GM21737 (cell line): ENCODE data around the gene ZNF490.
A peak's percentile ranks its signal among the peaks of the same experiment; 100 is the strongest.
"Not testable (repeated sequence)": the region's sequence is repeated elsewhere in the genome, so short reads cannot be mapped to it uniquely, and the experiment has no call there.

Source experiments
- ATAC-seq: cut with Tn5 transposase; IDR thresholded peaks from one replicate; pipeline ENCODE4 v1.9.1; 2021; ENCODE audit warnings: mild to moderate bottlenecking, moderate library complexity; ENCODE audit not compliant: unreplicated experiment

Gene ZNF490

DNA sequence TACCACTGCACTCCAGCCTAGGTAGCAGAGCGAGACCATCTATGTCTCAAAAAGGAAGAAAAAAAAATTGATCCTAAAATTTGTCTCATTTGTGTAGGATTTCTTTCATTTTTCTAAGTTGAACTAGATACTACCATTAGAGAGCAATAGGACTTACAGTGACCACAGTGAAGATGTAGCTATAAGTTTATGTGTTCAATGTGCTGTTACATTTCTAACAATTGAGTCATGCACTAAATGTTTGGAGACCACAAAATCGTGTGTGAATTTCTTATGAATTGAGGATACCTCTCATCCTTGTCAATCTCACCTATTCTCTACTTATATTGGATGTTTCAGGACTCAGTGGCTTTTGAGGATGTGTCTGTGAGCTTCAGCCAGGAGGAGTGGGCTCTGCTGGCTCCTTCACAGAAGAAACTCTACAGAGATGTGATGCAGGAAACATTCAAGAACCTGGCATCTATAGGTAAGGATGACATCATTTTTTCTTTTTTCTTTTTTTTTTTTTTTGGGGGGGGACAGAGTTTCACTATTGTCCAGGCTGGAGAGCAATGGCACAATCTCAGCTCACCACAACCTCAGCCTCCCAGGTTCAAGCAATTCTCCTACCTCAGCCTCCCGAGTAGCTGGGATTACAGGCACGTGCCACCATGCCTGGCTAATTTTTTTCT is 12.9 kb upstream of the ZNF490 start:
- no peak for ATAC-seq

DNA sequence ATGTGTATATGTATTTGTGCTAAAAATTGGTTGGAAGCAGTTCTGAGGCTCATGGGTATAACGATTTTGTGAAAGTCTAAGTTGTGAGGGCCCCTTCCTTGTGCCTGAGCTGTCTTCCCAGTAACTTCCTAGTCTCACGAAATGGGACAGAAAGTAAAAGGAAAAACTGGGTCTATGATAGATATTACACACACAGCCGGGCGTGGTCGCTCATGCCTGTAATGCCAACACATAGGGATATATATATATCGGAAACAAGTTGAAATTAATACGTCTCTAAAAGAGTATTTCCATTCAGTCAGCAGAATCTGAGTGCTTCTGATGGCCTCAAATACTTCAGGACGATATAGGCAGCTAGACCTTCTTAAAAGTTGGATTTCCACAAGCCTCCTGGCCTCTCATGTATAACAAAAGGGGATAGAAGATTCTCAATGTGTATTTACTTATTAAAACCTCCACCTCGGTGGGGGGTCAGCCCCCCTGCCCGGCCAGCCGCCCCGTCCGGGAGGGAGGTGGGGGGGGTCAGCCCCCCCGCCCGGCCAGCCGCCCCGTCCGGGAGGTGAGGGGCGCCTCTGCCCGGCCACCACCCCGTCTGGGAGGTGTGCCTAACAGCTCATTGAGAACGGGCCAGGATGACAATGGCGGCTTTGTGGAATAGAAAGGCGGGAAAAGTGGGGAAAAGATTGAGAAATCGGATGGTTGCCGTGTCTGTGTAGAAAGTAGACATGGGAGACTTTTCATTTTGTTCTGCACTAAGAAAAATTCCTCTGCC is 10.8 kb upstream of the ZNF490 start:
- ATAC-seq = not testable (repeated sequence)

DNA sequence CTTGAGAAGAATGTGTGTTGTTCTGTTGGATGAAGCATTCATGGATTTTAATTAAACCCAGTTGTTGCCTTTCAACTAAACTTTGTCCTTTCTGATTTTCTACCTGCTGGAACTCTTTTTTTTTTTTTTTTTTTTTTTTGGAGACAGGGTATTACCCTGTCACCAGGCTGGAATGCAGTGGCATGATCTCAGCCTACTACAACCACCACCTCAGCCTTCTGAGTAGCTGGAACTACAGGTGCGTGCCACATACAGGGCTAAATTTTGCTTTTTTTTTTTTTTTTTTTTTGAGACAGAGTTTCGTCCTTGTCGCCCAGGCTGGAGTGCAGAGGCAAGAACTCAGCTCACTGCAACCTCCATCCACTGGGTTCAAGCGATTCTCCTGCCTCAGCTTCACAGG is 7.0 kb upstream of the ZNF490 start:
- no peak for ATAC-seq

DNA sequence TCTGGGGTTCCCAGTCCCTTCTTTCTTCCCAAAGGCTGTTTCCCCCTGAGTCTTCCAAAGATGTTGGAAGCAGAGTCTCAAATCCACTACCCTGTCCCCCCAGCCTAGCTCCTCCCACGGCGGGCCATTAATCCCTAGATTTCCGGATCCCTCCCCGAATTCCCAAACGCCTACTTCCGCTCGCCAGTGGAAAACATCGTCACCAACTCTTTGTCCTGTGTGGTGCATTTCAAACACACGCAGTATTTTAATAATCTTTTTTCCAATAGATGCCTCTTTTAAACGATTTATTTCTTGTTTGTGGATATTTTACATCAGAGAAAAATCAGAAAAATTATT is 717 bp upstream of the ZNF490 start:
- ATAC-seq = no peak

DNA sequence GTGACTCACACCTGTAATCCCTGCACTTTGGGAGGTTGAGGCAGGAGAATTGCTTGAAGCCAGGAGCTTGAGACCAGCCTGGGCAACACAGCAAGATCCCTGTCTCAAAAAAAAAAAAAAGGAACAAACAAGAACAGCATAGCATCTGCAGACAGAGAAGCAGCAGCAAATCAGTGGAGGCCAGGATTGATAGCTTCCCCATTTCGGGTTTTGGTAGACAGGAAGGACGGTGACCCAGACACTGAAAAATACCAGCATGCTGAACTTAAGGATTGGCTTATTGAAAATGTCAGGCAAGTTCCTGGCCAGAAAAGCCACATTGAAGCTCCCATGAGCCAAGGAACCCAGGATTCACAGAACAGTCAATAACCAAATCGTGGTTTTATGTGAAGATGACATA is 3.0 kb downstream of the ZNF490 start:
- ATAC-seq = no peak

DNA sequence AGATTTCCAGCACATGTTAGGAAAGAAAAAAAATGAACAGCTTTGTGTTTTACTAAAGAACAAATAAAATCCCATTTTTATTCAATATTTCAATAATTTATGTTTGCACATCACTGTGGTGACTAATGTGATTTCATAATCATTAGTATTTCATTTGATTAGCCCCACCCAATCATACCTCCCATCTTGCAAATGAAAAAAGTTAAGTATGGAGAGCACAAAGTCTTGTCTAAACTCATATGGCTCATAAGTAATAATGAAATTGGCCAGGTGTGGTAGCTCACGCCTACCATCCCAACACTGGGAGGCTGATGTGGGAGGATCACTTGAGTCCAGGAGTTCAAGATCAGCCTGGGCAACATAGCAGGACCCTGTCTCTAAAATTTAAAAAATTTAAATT is 3.8 kb downstream of the ZNF490 start:
- no peak for ATAC-seq

DNA sequence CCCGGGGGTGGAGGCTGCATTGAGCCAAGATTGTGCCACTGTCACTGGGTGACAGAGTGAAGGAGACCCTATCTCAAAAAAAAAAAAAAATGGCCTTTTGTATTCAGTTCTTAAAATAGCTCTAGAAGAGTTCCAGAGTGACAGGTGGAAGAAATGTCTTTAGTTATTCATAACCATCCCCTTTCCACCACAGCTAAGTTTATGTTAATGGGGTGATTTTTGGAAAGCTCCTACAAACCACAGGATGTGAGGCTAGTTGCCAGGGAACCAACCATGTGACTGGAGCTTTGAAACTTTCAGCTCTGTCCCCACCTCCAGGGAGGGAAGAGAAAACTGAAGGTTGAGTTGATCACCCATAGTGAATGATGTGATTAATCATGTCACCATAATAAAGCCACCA is 6.9 kb downstream of the ZNF490 start:
- ATAC-seq = peak; percentile 58

DNA sequence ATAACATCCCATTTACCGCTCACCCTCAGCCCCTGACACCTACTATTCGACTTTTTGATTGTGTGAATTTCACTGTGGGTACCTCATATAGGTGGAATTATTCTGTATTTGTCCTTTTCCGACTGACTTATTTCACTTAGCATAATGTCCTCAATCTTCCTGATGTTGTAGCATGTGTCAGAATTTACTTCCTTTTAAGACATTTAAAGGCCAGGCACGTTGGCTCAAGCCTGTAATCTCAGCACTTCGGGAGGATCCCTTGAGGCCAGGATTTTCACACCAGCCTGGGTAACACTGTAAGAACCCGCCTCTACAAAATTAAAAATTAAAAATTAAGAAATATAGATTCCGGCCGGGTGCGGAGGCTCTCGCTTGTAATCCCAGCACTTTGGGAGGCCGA is 13.0 kb downstream of the ZNF490 start:
- ATAC-seq = no peak

DNA sequence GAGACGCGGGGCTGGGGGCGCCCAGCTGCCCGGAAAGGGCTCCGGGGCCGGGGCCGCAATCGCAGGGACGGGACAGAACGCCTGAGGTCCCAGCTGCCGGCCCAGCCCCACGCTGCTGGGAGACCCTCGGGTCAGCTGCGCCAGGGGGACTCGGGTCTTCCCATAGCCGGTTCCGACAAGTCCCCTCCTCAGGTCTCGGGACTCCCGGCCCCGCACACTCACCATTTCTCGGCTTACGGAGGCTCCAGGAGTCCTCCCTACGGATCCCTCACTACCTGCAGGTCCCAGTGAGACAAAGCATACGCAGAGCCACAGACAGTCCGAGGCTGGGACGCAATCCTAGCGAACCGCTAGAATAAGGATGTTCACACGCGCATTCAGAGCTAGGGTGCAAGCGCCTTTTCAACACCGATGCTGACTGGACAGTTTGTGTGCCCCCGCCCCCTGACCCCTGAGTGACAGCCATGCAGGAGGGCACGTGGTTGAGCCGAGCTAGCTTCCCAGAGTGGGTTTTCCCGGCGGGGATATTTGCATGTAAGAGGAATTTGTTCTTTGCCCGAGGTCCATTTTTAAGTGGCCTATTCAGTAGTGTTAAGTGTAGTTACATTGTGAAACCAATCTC is 13.6 kb downstream of the ZNF490 start:
- ATAC-seq = no peak

DNA sequence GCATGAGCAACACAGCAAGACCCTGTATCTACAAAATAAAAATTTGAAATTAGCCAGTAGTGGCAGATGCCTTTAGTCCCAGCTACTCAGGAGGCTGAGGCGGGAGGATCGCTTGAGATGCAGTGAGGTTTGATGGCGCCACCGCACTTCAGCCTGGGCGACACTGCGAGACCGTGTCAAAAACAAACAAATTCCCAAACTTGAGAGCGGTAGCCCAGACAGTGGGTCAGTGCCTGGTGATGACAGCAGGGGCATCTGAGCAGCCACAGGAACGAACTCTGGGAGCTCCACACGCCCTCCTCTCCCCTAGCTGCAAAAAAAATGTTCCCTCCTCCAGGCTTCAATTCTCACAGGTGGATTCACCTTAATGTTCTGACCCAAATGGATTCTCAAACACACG is 14.1 kb downstream of the ZNF490 start:
- no peak for ATAC-seq

DNA sequence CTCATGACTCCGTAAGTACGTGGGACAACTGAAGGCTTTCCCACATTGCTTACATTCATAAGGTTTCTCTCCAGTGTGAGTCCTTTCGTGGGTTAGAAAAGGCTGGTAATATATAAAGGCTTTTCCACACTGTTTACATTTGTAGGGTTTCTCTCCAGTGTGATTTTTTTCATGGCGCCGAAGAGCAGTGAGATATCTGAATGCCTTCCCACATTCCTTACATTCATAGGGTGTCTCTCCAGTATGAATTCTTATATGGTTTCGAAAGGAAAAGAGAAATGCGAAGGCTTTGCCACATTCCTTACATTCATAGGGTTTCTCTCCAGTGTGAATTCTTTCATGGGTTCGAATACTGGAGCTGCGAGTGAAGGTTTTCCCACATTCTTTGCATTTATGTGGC is 29.5 kb downstream of the ZNF490 start:
- ATAC-seq = no peak

DNA sequence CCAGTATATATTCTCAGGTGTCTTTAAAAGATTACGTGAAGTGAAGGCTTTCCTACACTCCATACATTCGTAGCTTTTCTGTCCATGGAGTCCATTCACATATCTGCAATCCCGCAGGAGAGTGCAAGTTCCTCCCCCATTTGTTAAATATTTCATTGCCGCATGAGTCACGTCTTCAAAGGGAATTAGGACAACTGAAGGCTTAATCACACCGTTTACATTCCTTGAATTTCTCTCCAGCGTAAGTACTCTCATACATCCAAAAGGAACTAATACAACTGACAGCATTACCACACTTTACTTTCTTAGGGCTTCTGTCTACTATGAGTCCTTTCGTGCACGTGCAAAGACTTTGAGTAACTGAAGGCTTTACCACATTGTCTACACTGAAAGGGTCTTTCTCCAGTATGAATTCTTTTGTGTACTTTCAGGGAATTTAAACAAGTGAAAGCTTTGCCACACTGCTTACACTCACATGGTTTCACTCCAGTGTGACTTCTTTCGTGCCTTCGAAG is 30.4 kb downstream of the ZNF490 start:
- no peak for ATAC-seq

DNA sequence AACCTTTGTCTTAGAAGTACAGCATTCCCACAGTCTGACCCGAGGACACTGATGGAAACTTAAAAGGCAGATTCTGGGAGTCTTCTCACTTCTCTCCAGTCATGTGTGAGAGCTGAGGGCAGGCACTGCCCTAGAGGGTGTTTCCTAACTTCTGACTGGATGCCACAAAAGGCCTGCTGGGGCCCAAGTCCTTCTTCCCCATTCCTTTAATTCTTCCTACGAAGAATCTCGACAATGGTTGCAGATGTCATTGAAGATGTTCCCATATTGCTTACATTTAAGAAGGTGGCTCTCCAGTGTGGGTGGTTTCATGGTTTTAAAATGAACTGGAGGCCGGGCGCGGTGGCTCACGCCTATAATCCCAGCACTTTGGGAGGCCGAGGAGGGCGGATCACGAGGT is 32.0 kb downstream of the ZNF490 start:
- no peak for ATAC-seq

DNA sequence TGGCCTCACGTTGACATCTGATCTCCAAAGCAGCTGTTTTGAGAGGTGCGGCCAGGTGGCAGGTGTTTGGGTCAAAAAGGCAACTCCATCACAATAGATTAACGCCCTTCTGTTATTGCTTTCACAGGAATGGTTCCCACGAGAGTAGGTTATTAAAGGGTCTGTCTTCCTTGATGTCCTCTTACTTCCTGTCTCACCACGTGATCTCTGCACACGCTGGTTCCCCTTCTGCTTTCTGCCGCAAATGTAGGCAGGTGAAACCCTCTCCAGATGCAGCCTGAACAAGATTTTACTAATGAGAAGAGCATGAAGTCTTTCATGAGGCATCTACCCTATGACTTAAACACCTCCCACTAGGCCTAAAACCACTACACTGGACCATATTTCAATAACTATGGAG is 36.6 kb downstream of the ZNF490 start:
- ATAC-seq = no peak

DNA sequence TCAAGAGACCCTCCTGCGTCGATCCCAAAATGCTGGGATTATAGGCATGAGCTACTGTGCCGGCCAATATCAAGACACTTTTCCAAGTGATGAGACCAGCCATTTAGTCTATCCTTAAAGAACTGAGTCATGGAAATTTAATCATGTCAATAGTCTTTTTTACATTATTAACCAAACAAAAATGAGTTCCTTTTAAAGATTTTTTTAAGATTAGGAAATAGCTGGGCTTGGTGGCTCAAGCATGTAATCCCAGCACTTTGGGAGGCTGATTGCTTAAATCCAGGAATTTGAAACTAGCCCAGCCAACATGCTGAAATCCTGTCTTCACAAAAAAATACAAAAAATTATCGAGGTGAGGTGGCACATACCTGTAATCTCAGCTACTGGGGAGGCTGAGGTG is 42.7 kb downstream of the ZNF490 start:
- ATAC-seq = no peak

DNA sequence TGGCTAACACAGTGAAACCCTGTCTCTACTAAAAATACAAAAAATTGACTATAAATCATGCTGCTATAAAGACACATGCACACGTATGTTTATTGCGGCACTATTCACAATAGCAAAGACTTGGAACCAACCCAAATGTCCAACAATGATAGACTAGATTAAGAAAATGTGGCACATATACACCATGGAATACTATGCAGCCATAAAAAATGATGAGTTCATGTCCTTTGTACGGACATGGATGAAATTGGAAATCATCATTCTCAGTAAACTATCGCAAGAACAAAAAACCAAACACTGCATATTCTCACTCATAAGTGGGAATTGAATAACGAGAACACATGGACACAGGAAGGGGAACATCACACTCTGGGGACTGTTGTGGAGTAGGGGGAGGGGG is 44.2 kb downstream of the ZNF490 start:
- ATAC-seq = not testable (repeated sequence)

DNA sequence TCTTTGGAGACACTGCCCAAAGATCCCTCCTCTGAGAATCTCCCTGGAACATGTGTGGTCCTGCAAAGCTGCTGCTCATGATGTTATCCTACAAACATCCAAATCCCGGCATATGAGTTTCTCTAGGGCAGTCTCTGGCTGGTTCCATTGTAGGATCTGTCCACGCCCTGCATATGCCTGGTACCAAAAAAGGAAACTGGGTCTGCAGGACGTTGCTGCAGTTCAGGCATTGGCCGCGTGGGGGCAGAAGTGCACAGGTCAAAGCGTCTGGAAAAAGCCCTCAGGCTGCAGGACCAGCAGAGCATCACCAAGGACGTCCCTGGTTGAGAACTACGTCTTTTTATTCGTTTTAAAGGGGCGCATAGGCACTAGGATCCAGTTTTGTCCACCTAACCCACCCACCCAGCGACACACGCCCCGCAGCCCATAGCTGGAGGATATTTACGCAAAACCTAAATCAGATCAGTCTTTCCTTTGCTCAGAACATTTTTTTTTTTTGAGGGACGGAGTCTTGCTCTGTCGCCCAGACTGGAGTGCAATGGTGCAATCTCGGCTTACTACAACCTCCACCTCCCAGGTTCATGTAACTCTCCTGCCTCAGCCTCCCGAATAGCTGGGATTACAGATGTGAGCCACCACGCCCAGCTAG is 46.5 kb downstream of the ZNF490 start:
- no peak for ATAC-seq

DNA sequence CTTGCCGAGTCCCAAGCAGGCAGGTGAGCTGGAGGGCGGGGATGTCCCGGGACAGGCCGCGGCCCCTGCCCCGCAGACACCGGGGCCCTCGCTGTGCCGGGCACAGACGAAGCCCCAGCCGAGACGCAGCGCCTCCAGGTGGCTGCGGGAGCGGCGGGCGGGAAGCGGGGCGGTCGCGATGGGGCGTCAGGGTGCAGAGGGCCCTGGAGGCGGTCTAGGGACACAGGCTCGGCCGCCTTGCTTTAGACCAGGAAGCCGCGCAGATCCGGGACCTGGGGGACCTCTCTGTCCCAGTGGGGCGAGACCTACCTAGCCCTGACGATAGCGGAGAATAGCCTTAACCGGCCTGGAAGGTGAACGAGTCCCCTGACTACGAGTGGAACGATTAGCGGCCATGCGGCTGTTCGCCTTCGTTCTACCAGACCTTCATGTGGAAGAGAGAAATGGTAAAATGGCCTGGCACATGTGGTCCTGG is 55.1 kb downstream of the ZNF490 start:
- ATAC-seq = no peak

DNA sequence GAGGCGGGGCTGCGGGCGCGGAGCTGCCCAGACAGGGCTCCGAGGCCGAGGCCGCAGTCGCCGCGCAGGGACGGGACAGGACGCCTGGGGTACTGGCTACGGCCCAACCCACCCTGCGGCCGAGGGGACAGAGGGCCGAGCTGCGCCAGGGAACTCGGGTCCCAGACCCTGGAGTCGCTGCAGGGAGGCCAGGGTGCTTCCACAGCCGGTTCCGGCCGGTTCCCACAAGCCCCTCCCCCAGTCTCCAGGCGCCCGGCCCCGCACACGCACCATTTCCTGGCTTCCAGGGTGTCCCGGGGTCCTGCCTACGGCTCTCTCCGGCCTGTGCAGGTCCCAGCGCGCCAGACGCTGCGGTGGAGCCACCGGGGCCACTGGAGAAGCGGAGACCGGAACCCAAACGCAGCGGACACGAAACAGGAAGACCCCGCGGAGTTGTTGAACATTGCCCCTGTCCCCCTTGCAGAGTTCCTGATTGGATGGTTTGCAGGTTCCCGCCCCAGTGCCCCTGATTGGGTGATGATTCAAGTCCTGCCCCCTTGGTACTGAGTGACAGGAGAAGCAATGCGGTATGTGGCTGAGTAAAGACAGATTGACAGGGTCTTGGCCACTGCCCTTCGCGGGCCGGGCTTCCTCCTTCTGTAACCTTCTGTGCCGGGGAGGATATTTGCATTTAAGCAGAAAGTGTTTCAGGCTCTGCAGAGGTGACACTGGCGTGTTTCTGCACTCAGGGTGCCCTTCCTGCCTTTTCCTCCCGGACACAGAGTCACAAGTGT is 59.4 kb downstream of the ZNF490 start, which contains the start of gene ZNF564:
ZNF564 (minus strand) TSS at position 423 of the 773 bp plus-strand sequence; CDS start at position 273, 150 bp downstream.
- peak; percentile 94 for ATAC-seq

DNA sequence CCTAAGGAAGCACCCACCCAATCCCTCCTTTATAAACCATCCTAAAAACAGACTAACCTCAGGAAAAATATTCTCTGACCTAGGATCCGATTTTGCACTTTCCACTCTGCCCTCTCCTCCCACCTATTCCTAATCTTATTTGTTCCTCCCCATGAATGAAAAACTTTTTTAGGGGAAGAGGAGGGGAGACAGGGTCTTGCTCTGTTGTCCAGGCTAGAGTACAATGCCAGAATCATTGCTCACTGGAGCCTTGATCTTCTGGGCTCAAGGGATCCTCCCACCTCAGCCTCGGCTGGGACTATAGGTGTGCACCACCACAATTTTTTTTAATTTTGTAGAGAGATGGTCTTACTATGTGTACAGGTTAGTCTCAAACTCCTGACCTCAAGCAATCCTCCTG is 63.7 kb downstream of the ZNF490 start:
- ATAC-seq = no peak

DNA sequence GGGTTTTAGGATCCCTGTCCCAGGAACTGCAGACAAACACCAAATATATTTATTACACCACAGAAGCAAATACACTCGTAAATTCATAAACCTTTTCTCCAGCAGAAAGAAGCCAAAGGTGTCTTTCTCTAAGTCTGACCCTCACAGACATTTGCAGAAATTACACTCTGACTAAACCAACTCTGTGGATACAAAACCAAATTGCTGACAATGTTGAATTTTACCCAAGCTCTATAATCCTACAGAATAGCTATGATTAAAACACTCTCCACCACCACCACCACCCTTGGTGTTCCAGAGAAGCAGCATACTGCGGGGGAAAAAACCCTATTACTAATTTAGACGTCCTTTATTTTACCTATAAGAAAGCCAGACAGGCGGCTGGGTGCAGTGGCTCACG is 64.5 kb downstream of the ZNF490 start:
- ATAC-seq = no peak
